Hindlimb muscle (tissue), 1 donor: ENCODE measurements around the gene OTOS. TPM values are rescaled to one million over a fixed set of nuclear protein-coding genes. Genes with fewer than 3 reads are reported as not detected.

Source experiments
- DNase-seq: peaks from one replicate; pipeline ENCODE4 v3.0.0-alpha.2; 2013
- polyA plus RNA-seq: library from polyadenylated mRNA; unstranded; fragments of 120-200 nt; gene quantifications from one replicate; pipeline ENCODE4 v1.2.1, GENCODE V29; 2013; ENCODE audit not compliant: insufficient read length

OTOS gene
- polyA plus RNA-seq, 1 donor, result not detected

- no peak for DNase-seq
Observed at GRCh38 chr2:240166761-240167587, 26.5 kb upstream of the OTOS start.

DNA sequence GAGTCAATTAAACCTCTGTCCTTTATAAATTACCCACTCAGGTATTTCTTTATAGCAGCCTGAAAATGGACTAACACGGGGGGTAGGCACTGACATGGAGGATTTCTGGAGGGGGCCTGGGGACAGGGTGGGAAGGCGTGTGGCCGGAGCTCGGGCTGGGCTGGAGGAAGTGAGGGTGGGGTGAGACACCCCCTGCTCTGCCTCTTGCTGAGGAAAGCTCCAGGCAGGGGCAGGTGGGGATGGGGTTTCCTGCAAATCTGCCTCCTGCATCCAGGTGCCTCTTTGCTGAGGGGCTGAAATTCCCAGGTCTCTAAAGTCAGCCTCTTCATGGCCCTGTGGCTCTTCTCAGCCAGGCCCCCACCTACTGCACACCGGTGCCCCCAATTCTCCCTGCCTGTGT is 25.7 kb upstream of the OTOS start:
- no peak for DNase-seq

DNA sequence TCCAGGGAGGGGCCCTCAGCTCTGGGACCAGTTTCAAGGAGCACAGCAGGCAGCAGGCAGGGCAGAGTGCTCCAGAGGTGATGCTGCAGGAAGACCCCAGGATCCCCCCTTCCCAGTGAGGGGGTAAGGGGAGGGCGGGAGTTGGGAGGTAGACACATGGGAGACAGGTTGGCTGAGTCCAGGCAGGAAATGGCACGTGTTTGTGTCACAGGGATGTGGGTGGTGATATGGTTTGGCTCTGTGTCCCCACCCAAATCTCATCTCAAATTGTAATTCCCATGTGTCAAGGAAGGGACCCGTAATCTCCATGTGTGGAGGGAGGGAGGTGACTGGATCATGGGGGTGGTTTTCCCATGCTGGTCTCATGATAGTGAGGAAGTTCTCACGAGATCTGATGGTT is 25.2 kb upstream of the OTOS start:
- DNase-seq, result no peak

GRCh38 chr2:240165034-240165433 is 24.6 kb upstream of the OTOS start:
- no peak for DNase-seq

GRCh38 chr2:240164586-240164985 is 24.1 kb upstream of the OTOS start:
- DNase-seq, result no peak

GRCh38 chr2:240163844-240164574 is 23.6 kb upstream of the OTOS start:
- no peak for DNase-seq

GRCh38 chr2:240162939-240163714 is 22.7 kb upstream of the OTOS start:
- DNase-seq, result no peak

- no peak for DNase-seq
Observed at GRCh38 chr2:240162531-240162930, 22.1 kb upstream of the OTOS start.

DNA sequence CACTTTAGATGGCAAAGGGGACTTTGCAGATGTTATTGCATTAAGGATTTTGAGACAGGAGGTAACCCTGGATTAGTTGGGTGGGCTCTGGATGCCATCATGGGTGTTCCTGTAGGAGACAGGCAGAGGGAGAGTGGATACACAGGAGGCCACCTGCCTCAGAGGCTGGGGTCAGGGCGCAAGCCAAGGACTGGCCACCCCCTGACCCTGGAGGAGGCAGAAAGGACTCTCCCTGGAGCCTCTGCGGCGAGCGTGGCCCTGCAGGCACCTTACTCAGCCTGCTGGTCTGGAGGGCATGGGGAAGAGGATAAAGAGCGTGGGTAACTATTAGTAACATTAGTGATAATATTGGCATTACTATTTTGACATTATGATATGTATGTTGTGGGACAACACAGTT is 21.6 kb upstream of the OTOS start:
- DNase-seq, result no peak

GRCh38 chr2:240161087-240161750 is 20.8 kb upstream of the OTOS start:
- no peak for DNase-seq

DNA sequence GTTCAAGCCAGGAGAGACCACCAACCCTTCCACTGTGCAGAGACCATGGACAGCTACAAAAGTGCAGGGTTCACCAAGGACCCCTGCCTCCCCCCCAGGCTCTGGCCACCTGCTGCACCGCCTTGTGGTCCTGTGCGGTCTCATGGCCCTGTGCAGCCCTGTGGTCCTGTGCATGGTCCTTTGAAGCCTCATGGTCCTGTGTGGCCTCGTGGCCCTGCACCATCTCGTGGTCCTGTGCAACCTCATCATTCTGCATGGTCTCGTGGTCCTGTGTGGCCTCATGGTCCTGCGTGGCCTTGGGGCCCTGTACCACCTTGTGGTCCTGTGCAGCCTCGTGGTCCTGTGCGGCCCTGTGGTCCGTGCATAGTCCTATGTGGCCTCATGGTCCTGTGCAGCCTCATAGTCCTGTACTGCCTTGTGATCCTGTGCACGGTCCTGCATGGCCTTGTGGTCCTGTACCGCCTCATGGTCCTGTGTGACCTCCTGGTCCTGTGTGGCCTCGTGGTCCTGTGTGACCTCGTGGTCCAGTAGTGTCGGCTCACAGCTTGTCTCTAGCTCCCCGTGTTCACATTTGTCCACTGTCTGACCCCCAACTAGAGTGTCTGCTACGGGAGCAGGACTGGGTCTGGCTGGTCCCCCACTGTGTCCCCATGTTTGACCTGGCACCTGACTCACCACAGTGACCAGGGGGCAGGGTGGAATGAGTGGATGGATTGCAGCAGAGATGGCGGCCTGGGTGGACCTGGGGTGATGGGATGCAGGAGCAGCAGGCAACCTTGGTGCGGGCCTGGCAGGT is 20.0 kb upstream of the OTOS start:
- no peak for DNase-seq

DNA sequence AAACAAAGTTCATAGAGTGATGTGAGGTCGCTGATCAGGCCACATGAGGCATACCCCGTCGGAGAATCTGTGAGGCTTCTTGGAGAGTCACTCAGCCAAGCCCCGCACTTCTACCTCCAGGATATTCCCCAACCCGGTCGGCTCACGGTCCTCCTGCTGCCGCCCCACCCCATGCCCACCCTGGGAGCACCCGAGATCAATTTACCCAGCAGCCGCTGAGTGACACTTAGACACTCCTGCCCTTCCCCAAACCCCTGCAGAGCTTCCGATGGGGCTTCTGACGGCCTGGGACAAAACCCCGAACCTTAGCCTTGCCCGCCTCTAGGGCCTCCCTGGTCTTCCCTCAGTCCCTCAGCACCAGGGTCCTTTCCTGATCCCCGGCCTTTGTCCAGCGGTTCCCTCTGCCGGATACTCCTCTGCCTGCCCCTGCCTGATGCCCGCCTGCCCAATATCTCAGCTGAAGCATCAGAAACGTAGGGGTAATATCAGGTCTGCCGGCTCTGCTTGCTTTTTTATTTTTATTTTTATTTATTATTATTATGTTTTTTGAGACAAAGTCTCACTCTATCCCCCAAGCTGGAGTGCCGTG is 18.9 kb upstream of the OTOS start:
- DNase-seq, result no peak

DNA sequence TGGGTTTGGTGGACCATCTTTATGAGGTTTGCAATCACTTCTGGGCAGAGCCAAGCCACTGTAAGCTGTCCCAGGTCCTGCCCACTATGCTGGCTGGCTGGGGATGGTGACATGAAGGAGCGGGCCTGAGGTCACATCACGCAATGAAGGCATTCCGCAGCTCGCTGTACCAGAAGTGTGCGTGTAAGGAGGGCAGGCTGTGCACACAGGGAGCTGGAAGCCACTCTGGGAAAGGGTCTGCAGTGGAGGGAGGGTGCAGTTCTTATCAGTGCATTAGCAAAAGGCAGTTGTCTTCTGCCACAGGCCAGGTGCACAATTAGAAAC is 16.7 kb upstream of the OTOS start:
- DNase-seq, result no peak

DNA sequence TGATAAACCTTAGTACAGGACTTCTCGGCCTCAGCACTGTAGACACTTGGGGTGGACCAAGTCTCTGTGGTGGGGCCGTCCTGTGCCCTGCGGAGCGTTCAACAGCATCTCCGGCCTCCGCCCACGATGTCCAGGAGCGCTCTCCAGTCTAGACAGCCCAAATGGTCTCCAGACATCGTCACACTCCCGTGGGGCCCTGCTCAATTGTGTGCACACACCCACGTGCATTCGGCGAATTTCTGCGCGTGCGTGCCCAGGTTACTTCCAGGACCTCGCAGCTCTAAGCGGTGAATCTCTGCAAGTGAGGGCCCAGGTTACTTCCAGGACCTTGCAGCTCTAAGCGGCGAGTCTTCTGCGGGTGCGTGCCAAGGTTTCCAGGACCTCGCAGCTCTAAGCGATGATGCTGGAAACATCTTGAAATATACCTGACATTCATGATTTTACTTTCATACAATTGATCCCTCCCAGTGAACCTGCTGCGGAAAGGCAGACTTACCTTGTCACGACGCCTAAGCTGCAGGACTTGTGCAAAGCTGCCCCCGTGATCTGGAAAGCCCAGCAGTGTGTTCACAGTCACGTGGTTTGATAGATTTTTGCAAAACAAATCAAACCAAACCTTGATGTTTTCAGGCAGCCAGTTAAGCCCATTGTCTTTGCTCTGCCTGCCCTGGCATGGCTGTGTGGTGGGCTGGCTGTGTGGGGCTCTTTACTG is 16.1 kb upstream of the OTOS start:
- no peak for DNase-seq

- DNase-seq, result no peak
Observed at GRCh38 chr2:240155745-240156390, 15.4 kb upstream of the OTOS start.

DNA sequence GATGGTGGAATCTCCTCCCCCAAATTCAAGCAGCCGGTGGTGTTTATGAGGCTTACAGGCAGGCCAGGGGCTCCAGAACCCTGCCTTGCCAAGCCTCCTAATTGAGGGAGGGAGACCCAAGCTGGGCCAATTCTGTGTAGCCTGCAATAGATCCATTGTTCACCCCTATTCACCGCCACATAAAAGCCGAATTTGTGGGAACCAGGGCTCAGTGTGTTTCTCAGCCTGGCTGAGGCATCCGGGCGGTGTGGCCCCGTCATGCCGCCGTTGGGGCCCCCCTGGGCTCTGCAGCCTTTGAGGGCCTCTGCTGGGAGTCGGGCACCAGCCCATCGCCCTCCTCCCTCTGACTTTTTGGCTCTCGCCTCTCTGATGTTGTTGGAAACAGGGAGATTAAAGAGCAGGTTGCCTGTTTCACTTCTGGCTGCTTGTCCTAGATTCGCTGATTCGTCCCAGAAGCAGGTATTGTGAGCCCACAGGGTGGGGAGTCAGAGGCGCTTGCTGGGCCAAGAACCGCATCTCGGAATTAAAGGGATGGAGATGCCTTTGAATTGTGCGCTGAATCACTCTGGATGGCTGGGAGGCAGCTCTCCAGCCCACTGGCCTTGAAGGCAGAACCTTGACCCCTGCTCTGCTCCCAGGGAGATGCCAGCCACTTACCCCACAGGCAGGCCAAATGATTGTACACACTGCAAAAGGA is 14.7 kb upstream of the OTOS start:
- no peak for DNase-seq

DNA sequence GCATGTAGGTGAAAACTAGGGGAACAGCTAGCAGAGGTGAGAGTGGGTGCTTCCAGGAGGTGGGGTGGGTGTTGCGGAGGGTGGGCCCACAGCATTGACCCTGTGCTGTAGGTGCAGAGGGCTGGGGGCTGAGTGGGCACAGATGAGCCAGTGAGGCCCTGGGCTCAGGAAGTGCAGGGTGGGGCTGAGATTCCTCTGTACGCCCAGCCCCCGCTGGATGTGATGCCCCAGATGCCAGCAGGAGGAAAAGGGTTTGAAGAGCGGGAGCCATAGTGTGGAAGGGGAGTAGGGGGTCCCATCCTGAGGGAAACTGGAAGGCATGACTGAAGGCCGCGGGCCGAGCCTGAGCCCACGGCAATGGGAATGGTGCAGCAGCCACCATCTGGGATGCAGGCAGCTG is 14.1 kb upstream of the OTOS start:
- no peak for DNase-seq

GRCh38 chr2:240153418-240153817 is 13.0 kb upstream of the OTOS start:
- no peak for DNase-seq

- DNase-seq, result no peak
Observed at GRCh38 chr2:240151477-240152031, 11.1 kb upstream of the OTOS start.
